A549 treated with ZK216348 at 1 μM for 4 hours (cell line): ENCODE data around the gene FAM161B. TPM values are rescaled to one million over a fixed set of nuclear protein-coding genes. Genes with fewer than 3 reads are reported as not detected.

Experiments
- total RNA-seq: library from RNA; stranded (reverse); fragments of 200-300 nt; extraction: Qiagen RNA extraction; gene quantifications from 5 replicates; pipeline ENCODE4 v1.2.3, GENCODE V29; 2022; ENCODE audit warnings: low read depth

Gene FAM161B
- total RNA-seq: 1.3 to 2.4 TPM (median 1.9 TPM) in 5 replicates

GRCh38 chr14:73949752-73950734, at the start of gene FAM161B, which contains the start of gene COQ6:
FAM161B (minus strand) TSS chr14:73950094; CDS start chr14:73950026, 68 bp downstream.
COQ6 (plus strand) TSS chr14:73950302; CDS start chr14:73950333, 31 bp downstream.

GRCh38 chr14:73886449-73887317, 63.2 kb downstream of the FAM161B start, which contains the start of gene ZNF410:
ZNF410 (plus strand) TSS chr14:73886859; CDS start chr14:73892176, 5,317 bp downstream.

Other genes starting within 250 kb of the FAM161B start
- 52.5 to 66.9 TPM (median 60.7 TPM) in 5 replicates for gene PNMA1, start 235.7 kb downstream of the FAM161B start, total RNA-seq
- gene PTGR2, start 98.3 kb downstream of the FAM161B start, total RNA-seq: 8.0 to 12.6 TPM (median 8.7 TPM) in 5 replicates
- 42.3 to 57.3 TPM (median 44.2 TPM) in 5 replicates for gene ZNF410, start 63.2 kb downstream of the FAM161B start, total RNA-seq
- 20.7 to 32.4 TPM (median 26.5 TPM) in 5 replicates for gene COQ6, start 208 bp upstream of the FAM161B start, total RNA-seq
- gene ENTPD5, start 69.2 kb upstream of the FAM161B start, total RNA-seq: 5.9 to 7.6 TPM (median 6.5 TPM) in 5 replicates
- 3.5 to 8.7 TPM (median 4.0 TPM) in 5 replicates for gene BBOF1, start 69.3 kb upstream of the FAM161B start, total RNA-seq
- gene ALDH6A1, start 134.4 kb upstream of the FAM161B start, total RNA-seq: 1.6 to 2.4 TPM (median 2.1 TPM) in 5 replicates
- 3.0 to 5.7 TPM (median 4.8 TPM) in 5 replicates for gene LIN52, start 134.9 kb upstream of the FAM161B start, total RNA-seq